Left lung (tissue), 10 donors: ENCODE results near the gene ZNF841. TPM values are rescaled to one million over a fixed set of nuclear protein-coding genes. Genes with fewer than 3 reads are reported as not detected.
"Not testable (repeated sequence)": the region's sequence is repeated elsewhere in the genome, so short reads cannot be mapped to it uniquely, and the experiment has no call there.

Experiments used
- ATAC-seq: fragments of 200-7000 bp; cut with Tn5 transposase; one replicate; pipeline ENCODE4 v1.9.1; 2020; ENCODE audit warnings: moderate library complexity
- DNase-seq, 4 donors: peaks; one replicate each; pipeline ENCODE4 v3.0.0-alpha.2; 2013 to 2020
- H3K27ac ChIP-seq, 2 donors: fragments of 200-600 bp; sonication (generic) in 1 of 2; one replicate each; pipeline versions ENCODE4 v1.5.0 to v1.8.0; 2020 to 2021
- H3K27me3 ChIP-seq, 2 donors: fragments of 200-600 bp; sonication (generic) in 1 of 2; one replicate each; pipeline versions ENCODE4 v1.5.0 to v1.8.0; 2020 to 2021
- H3K36me3 ChIP-seq, 2 donors: fragments of 200-600 bp; sonication (generic) in 1 of 2; one replicate each; pipeline versions ENCODE4 v1.5.0 to v1.8.0; 2020 to 2021
- H3K4me1 ChIP-seq, 2 donors: fragments of 200-600 bp; one replicate each; pipeline ENCODE4 v1.8.0; 2021
- H3K4me3 ChIP-seq, 2 donors: fragments of 200-600 bp; sonication (generic) in 1 of 2; one replicate each; pipeline versions ENCODE4 v1.5.0 to v1.8.0; 2020 to 2021; ENCODE audit warnings: mild to moderate bottlenecking in 1 of 2
- H3K9me3 ChIP-seq, 2 donors: fragments of 200-600 bp; sonication (generic) in 1 of 2; one replicate each; pipeline versions ENCODE4 v1.5.0 to v1.8.0; 2020 to 2021
- intact Hi-C, 2 donors: fragments of 100-400 bp; cut with DNase I; formaldehyde crosslinking; loops; one replicate each; pipeline versions ENCODE4 v1.11.2 to v1.14.2; 2022
- polyA plus RNA-seq, 6 donors: library from polyadenylated mRNA; unstranded; fragments of 120-200 nt; gene quantifications; one replicate each; pipeline ENCODE4 v1.2.1, GENCODE V29; 2013; ENCODE audit not compliant: insufficient read length in 6 of 6
- total RNA-seq, 2 donors: library from RNA; stranded (reverse); fragmentation: NEBNext Ultra II Directional; extraction: Animal tissue kit (Norgen Biotek cat#: 25700); gene quantifications; one replicate each; pipeline ENCODE4 v1.2.1, GENCODE V29; 2021
- TF ChIP-seq, protein P1 (sequence below), 2 donors: fragments of 200-600 bp; sonication (generic) in 1 of 2; IDR thresholded peaks; one replicate each; pipeline versions ENCODE4 v1.5.0 to v1.8.0; 2021; ENCODE audit warnings: antibody characterized with exemption in 2 of 2
- donor health status: DM: no; HTN: yes; CAD: no.
- donor health status: DM: no; HTN: no; CAD: no.

Gene ZNF841
- total and polyA plus RNA-seq, 8 donors = 21.0 to 35.4 (median 31.8) TPM

DNA sequence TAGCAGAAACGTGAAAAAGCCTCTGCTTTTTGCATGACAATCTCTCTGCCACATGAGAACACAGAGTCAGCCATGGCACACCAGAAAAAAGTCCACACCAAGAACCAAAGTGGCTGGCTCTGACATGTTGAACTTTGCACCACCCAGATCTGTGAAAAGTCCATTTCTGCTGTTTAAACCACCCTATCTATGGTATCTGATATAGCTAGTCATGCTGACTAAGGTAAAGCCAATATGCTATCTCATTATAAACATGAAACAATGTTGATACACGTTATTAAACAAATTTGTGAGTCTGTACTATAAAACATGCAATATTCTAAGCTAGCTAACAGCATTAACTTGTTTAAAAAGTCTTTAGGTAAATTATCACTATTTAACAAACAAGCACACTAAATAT, 25.9 kb downstream of the ZNF841 start:
- ATAC-seq (no peak), DNase-seq (no peak)
- Histone ChIP-seq H3K36me3 (peaks cover 20 to 100% of the 10 kb centered on the region in 2 donors), H3K4me1 (no peaks in the 10 kb centered on the region), H3K27ac (no peak overlapping the region), H3K4me3 (no peak overlapping the region), H3K9me3 (peaks cover 21 to 100% of the 10 kb centered on the region in 2 donors), H3K27me3 (no peaks in the 10 kb centered on the region)
- intact Hi-C loops = no loop called here
- TF ChIP-seq, protein P1, sequence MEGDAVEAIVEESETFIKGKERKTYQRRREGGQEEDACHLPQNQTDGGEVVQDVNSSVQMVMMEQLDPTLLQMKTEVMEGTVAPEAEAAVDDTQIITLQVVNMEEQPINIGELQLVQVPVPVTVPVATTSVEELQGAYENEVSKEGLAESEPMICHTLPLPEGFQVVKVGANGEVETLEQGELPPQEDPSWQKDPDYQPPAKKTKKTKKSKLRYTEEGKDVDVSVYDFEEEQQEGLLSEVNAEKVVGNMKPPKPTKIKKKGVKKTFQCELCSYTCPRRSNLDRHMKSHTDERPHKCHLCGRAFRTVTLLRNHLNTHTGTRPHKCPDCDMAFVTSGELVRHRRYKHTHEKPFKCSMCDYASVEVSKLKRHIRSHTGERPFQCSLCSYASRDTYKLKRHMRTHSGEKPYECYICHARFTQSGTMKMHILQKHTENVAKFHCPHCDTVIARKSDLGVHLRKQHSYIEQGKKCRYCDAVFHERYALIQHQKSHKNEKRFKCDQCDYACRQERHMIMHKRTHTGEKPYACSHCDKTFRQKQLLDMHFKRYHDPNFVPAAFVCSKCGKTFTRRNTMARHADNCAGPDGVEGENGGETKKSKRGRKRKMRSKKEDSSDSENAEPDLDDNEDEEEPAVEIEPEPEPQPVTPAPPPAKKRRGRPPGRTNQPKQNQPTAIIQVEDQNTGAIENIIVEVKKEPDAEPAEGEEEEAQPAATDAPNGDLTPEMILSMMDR (IDR thresholded peaks at IDR 0.05) = no peak

DNA sequence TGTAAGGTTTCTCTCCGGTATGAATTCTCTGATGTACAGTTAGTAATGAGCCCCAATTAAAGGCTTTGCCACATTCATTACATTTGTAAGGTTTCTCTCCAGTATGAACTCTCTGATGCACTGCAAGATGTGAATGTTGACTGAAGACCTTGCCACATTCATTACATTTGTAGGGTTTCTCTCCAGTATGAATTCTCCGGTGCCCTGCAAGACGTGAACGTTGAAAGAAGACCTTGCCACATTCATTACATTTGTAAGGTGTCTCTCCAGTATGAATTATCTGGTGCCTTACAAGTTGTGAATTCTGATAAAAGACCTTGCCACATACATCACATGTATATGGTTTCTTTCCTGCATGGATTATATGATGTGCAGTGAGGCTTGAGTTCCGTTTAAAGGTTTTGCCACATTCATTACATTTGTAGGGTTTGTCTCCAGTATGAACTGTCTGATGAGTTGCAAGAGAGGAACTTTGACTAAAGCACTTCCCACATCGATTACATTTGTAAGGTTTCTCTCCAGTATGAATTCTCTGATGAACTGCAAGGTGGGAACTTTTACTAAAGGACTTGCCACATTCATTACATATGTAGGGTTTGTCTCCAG, 29.2 kb downstream of the ZNF841 start:
- intact Hi-C loops = no loop called here
- no peaks in the 10 kb centered on the region for H3K27me3 ChIP-seq
- no peak overlapping the region for H3K27ac ChIP-seq
- TF ChIP-seq, protein P1 (IDR thresholded peaks at IDR 0.05) = no peak
- H3K4me1 ChIP-seq = no peaks in the 10 kb centered on the region
- peaks cover 19 to 100% of the 10 kb centered on the region in 2 donors for H3K36me3 ChIP-seq
- DNase-seq = no peak
- H3K4me3 ChIP-seq = no peak overlapping the region
- peaks cover 21 to 100% of the 10 kb centered on the region in 2 donors for H3K9me3 ChIP-seq
- ATAC-seq = no peak

DNA sequence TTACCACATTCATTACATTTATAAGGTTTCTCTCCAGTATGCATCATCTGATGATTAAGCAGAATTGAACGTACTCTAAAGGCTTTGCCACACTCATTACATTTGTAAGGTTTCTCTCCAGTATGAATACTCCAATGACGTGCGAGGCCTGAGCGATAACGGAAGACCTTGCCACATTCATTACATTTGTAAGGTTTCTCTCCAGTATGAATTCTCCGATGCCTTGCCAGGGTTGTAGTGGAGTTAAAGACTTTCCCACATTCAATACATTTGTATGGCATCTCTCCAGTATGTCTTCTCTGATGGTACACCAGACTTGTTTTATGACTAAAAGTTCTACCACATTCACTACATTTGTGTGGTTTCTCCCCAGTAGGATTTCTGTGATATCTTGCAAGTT, 30.2 kb downstream of the ZNF841 start:
- intact Hi-C loops = no loop called here
- TF ChIP-seq, protein P1 (IDR thresholded peaks at IDR 0.05) = no peak
- ATAC-seq = no peak

DNA sequence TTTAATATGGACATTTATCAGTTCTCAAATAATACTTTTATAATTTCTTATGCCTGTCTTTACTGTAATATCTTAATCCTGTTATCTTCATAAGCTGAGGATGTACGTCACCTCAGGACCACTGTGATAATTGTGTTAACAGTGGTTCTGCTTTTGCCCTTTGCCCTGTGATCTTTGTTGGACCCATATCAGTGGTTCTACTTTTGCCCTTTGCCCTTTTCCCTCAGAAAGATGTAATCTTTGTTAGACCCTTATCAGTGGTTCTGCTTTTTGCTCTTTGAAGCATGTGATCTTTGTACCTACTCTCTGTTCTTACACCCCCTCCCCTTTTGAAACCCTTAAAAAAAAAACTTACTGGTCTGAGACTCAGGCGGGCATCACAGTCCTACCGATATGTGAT, 39.1 kb downstream of the ZNF841 start:
- H3K27me3 ChIP-seq, H3K4me3 ChIP-seq, DNase-seq, H3K27ac ChIP-seq, H3K4me1 ChIP-seq, ATAC-seq, intact Hi-C loops: not testable (repeated sequence)
- peaks cover 0 to 28% of the 10 kb centered on the region in 2 donors for H3K36me3 ChIP-seq
- peaks cover 0 to 98% of the 10 kb centered on the region in 2 donors for H3K9me3 ChIP-seq

More for the DNA sequence above, 30.2 kb downstream of the ZNF841 start:
- Histone ChIP-seq H3K9me3 (peaks cover 21 to 100% of the 10 kb centered on the region in 2 donors), H3K4me3 (no peak overlapping the region), H3K36me3 (peaks cover 18 to 98% of the 10 kb centered on the region in 2 donors), H3K27ac (no peak overlapping the region), H3K4me1 (no peaks in the 10 kb centered on the region), H3K27me3 (no peaks in the 10 kb centered on the region)
- no peak for DNase-seq

DNA sequence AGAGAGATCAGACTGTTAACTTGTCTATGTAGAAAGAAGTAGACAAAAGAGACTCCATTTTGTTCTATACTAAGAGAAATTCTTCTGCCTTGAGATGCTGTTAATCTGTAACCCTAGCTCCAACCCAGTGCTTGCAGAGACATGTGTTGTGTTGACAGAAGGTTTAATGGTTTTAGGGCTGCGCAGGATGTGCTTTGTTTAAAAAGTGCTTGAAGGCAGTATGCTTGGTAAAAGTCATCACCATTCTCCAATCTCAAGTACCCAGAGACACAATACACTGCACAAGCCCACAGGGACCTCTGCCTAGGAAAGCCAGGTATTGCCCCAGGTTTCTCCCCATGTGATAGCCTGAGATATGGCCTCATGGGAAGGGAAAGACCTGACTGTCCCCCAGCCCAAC, 43.8 kb downstream of the ZNF841 start:
- ATAC-seq, H3K4me3 ChIP-seq, H3K36me3 ChIP-seq, DNase-seq, H3K27ac ChIP-seq, intact Hi-C loops, H3K27me3 ChIP-seq, H3K4me1 ChIP-seq: not testable (repeated sequence)
- peaks cover 0 to 66% of the 10 kb centered on the region in 2 donors for H3K9me3 ChIP-seq

DNA sequence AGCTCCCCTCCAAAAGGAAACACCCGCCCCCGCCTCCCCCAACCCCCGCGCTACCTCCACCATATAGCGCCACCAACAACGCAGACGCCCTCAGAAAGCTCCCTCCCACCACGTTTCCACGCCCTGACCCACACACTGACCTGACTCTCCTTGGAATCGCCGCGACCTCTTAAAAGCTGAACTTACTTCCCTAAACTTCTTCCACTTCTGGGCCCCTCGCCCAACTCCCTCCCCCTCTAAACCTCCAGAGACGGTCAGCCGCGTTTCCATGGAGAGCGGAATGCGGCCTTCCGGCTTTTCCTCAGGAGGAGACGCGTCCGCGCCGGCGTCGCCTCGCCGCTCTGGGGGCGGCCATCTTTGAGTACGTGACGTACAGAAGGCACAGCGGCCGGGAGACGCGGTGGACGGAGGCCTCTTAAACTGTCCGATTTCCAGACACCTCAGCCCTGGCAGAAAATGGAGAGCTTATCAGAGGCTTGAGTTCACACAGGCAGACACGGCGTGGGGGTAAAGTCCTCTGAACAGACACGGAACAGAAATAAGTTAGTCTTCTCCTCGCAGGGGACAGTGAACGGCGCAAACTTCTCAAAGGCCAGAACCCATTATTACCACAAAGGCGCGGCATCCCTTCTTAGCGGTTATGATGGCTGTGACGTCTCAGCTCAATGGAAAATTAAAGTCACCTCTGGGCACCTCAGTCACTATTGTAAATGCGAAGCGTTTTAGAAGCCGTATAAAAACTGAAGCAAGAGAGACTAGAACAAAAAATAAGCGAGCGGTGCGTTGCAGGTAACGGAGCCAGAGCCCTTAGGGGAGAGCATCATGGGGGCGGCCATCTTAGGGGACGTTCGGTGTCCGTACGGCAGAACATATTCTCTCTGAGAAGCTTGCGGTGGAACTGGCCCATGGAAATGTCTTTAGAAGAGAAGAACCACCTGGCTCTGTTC, 46.7 kb downstream of the ZNF841 start, which contains the start of gene ZNF432:
ZNF432 (minus strand) TSS at position 284 of the 947 bp plus-strand sequence. CDS start 1,970 bp downstream, outside the sequence.
- TF ChIP-seq, protein P1 (IDR thresholded peaks at IDR 0.05) = no peak
- peaks cover 0 to 30% of the 10 kb centered on the region in 2 donors for H3K36me3 ChIP-seq
- H3K4me3 ChIP-seq = peak within 1 kb of the TSS; percentile 49 to 58
- DNase-seq (peak; percentile 96 to 99 (median 97)), ATAC-seq (peak; percentile 98)
- intact Hi-C loops = no loop called here
- peaks cover 0 to 4% of the 10 kb centered on the region in 2 donors for H3K4me1 ChIP-seq
- peaks cover 0 to 59% of the 10 kb centered on the region in 2 donors for H3K9me3 ChIP-seq
- H3K27ac ChIP-seq = peak within 1 kb of the TSS; percentile 93 to 98
- H3K27me3 ChIP-seq = no peaks in the 10 kb centered on the region
